Right lobe of liver (tissue), 4 donors: Measurements from ENCODE around the gene CYS1.
"Not testable (repeated sequence)": the region's sequence is repeated elsewhere in the genome, so short reads cannot be mapped to it uniquely, and the experiment has no call there.

Source experiments
- POLR2A ChIP-seq: fragments of 450-650 bp; IDR thresholded peaks from one replicate; pipeline ENCODE4 v1.6.1; 2017; ENCODE audit warnings: antibody characterized with exemption, mild to moderate bottlenecking
- TF ChIP-seq, protein P1 (sequence below), 4 donors: fragments of 200-600 bp in 3 of 4; fragments of 450-650 bp in 1 of 4; IDR thresholded peaks; one replicate each; pipeline versions ENCODE4 v1.5.1 to v1.8.0; 2016 to 2022; ENCODE audit warnings: antibody characterized with exemption in 4 of 4, mild to moderate bottlenecking in 2 of 4
- donor health status: DM: no; HTN: no; CAD: no.
- donor health status: DM: no; HTN: no; CAD: no.
- donor health status: DM: no; HTN: yes; CAD: no.

DNA sequence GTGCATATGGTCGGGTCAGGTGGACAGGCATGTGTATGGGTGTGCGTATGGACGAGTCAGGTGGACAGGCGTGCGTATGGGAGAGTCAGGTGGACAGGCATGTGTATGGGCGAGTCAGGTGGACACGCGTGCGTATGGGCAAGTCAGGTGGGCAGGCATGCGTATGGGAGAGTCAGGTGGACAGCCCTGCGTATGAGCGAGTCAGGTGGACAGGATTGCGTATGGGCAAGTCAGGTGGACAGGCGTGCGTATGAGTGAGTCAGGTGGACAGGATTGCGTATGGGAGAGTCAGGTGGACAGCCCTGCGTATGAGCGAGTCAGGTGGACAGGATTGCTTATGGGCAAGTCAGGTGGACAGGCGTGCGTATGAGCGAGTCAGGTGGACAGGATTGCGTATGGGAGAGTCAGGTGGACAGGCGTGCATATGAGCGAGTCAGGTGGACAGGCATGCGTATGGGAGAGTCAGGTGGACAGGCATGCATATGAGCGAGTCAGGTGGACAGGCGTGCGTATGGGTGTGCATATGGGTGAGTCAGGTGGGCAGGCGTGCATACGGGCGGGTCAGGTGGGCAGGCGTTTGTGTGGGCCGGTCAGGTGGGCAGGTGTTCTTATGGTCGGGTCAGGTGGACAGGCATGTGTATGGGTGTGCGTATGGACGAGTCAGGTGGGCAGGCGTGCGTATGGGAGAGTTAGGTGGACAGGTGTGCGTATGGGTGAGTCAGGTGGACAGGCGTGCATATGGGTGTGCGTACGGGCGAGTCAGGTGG lies 66.4 kb downstream of the CYS1 start:
- TF ChIP-seq, protein P1, sequence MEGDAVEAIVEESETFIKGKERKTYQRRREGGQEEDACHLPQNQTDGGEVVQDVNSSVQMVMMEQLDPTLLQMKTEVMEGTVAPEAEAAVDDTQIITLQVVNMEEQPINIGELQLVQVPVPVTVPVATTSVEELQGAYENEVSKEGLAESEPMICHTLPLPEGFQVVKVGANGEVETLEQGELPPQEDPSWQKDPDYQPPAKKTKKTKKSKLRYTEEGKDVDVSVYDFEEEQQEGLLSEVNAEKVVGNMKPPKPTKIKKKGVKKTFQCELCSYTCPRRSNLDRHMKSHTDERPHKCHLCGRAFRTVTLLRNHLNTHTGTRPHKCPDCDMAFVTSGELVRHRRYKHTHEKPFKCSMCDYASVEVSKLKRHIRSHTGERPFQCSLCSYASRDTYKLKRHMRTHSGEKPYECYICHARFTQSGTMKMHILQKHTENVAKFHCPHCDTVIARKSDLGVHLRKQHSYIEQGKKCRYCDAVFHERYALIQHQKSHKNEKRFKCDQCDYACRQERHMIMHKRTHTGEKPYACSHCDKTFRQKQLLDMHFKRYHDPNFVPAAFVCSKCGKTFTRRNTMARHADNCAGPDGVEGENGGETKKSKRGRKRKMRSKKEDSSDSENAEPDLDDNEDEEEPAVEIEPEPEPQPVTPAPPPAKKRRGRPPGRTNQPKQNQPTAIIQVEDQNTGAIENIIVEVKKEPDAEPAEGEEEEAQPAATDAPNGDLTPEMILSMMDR (IDR thresholded peaks at IDR 0.05) = not testable (repeated sequence)
- TF ChIP-seq POLR2A = not testable (repeated sequence)
